Measurements from ENCODE around the gene GCLC.
"Not testable (repeated sequence)": the region's sequence is repeated elsewhere in the genome, so short reads cannot be mapped to it uniquely, and the experiment has no call there.

GCLC gene

GRCh38 chr6:53487080-53487479 lies 57.8 kb downstream of the GCLC start:
- DNase-seq = no peak

DNA sequence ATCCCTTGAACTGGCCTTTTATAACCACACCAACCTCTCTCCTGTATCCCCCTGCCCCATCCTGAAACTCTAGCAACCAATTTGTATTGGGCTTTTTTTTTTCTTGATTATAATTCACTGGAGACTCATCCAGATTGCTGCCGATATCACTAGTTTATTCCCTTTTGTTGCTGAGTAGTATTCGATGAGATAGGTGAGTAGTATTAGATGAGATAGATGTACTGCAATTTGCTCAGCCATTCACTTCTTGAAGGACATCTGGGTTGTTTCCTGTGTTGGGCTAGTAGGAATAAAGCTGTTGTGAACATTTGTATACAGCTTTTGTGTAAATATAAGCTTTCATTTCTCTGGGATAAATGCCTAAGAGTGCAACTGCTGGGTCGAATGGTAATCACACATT lies 58.2 kb downstream of the GCLC start:
- DNase-seq = no peak

DNA sequence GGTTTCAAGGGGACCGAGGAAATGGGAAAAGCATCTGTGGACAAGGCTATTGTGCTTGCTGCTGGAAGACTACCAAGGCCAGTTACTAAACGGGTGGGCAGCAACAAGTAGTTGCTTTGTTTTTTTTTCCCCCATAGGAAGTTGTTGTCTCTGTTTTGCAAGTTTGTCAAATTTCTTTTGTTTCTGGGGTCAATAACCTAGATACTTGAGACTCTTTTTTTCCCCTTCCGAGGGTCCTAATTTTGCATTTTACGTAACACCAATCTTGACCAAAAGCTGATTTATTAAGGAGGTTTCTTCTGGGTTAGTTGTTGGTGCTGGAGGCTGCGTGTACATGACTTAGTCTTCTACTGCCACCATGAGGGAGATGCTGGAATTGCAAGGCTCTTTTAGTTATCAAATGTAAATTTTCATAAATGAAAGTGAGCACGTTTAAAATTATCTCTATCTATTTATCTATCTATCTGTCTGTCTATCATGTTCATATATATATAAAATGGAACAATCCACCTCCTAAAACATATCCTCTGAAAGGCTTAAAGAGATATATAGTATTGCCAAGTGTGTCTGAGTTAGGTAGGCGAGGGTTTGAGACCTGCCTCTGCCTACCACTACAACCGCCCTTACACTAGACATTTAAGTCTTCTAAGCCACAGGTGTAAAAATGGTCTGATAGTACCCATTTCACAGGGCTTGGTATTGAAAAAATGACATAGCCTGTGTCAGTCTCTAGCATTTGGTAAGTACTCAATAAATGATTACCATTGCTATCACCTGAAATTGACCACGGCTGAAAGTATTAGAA lies 60.2 kb downstream of the GCLC start:
- peak; percentile 87 for DNase-seq

DNA sequence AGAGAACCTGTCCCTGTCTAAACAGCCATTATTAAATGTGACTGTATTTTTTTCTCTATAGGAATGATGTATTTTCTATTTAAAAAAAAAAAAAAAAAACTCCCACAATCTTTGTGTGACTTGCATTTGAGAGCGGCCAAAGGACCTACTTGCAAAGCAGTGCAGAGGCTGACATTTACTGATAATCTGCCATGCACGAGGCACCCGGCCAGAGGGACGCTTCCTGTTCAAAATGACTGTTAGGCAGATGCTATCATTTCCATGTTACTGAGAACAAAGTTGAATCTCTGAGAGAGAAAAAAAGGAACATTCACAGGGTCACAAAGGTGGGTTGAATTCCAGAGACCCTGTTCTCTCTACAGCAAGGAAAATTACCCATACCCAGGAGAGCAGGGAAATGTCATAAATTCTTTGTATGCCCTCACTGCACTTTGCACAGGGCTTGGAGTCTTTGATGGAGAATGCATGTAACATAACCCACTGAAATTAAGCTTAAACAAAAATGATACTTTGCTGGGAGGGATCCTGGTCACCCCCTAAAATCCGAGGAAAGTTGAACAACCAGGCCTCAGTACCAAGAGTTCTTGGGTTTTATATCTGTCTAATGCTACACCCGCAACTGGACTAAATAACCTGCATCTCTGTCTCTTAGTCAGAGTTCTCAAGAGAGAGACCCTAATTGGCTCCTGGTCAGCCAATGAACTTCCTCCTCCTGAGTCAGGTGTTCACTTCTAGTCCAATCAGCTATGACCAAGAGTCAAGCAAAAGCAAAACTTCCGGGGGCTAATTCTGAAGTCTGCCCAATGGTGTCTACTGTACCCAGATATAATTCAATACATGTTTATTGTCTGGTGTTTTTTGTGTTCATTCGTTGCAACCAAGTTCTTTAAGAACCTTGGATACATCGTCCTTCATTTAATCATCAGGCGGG lies 61.2 kb downstream of the GCLC start:
- no peak for DNase-seq

GRCh38 chr6:53481323-53481722 lies 63.6 kb downstream of the GCLC start:
- DNase-seq = no peak

DNA sequence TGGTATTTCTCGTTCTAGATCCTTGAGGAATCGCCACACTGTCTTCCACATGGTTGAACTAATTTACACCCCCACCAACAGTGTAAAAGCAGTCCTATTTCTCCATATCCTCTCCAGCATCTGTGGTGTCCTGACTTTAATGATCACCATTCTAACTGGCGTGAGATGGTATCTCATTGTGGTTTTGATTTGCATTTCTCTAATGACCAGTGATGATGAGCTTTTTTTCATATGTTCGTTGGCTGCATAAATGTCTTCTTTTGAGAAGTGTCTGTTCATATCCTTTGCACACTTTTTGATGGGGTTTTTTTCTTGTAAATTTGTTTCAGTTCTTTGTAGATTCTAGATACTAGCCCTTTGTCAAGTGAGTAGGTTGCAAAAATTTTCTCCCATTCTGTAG lies 64.1 kb downstream of the GCLC start:
- DNase-seq = not testable (repeated sequence)

- no peak for DNase-seq
These were observed 65.0 kb downstream of the GCLC start for GRCh38 chr6:53479871-53480270.

DNA sequence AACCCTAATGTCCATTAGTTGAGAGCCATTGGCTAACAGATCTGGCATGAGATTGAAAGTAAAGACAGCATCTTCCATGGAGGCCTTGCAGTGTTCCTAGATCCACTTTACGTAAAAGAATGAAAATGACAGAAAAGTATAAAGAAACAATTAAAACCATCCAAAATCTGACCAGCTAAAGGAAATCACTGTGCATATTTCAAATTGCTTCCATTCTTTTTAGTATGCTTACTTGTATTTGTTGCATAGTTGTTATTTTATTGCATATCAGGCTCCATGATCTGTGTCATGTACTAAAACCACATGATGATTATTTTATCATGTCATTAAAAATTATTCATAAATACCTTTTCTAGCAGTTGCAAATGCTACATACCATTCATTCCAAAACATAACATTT lies 67.9 kb downstream of the GCLC start:
- no peak for DNase-seq

DNA sequence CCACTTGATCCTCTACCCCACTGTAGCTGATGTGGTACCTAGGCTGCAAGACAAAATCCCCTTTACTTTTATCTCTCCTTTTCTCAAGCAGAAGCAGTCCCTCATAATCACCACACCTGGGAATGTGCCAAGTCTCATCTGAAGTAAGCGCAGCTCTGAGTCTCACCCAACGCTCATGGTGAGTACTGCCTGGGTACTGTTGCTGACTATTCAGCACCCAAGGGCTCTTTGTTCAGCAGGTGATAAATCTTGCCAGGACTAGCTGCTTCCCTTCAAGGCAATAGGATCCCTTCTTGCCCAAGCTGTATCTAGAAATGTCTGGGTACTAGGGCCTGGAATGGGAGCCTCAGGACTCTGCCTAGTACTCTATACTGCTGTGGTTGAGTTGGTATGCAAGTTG lies 70.9 kb downstream of the GCLC start:
- DNase-seq = no peak

GRCh38 chr6:53469163-53469562 lies 75.7 kb downstream of the GCLC start:
- no peak for DNase-seq

DNA sequence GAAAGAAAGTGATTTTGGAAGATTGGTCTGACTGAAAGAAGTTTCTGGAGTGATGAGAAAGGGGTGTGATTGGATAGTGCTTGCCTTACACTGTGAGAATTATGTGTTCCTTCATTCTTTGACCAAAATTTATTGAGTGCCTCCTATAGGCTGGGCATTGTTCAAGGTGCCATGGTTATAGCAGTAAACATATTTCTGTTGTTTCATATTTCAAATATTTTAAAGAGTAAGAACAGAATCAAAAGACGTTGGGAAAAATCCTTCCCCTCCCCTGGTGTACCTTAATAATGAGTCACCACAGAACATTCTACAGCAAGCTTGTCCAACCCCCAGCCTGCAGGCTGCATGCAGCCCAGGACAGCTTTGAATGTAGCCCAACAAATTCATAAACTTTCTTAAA lies 78.6 kb downstream of the GCLC start:
- DNase-seq = no peak

DNA sequence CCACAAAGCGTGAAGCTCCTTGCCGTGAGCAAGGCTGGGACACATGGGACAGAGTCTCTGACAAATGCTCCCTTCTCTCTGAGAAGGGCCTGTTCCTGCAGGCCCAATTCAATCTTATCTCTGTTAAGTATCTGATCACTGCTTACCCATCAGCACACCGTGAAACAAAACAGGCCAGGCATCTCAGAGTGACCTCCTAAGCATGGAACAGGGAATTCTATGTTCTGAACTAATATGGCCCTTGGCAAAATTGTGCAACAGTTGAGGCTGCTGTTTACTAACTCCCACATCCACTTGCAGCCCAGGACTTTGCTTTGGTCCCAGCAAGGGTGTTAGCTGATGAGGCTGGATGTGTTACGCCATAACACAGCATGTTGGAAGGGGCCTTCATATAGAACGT lies 79.2 kb downstream of the GCLC start:
- no peak for DNase-seq

DNA sequence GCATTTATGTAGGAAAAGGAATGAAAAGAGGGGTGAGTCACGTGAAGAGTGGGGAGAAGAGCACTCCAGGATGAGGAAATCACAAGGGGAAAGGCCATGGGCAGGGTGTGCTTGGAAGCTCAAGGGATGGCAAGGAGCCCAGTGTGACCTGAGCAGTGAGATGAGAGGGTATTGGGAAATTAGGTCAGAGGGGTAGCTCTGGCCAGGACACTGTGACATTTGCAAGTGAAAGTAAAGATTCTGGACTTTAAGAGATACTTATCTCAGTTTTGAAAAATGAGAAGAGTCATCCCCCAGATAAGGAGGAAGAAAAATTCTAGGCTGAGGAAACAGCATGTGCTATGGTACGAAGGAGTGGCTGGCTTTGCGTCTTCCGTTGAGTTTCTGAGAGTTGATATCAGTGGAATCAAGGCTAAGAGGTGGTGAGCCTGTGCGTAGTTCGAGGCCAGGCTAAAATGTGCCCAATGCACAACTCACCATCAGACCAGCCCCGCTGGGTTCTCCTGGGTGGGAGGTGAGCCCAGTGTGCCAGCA lies 79.9 kb downstream of the GCLC start:
- DNase-seq = no peak

- DNase-seq = no peak
These were observed 80.4 kb downstream of the GCLC start for GRCh38 chr6:53464483-53464882.

- DNase-seq = peak; percentile 94
These were observed 83.2 kb downstream of the GCLC start for GRCh38 chr6:53461696-53462095.

GRCh38 chr6:53461041-53461656 lies 83.8 kb downstream of the GCLC start:
- peak; percentile 94 for DNase-seq

DNA sequence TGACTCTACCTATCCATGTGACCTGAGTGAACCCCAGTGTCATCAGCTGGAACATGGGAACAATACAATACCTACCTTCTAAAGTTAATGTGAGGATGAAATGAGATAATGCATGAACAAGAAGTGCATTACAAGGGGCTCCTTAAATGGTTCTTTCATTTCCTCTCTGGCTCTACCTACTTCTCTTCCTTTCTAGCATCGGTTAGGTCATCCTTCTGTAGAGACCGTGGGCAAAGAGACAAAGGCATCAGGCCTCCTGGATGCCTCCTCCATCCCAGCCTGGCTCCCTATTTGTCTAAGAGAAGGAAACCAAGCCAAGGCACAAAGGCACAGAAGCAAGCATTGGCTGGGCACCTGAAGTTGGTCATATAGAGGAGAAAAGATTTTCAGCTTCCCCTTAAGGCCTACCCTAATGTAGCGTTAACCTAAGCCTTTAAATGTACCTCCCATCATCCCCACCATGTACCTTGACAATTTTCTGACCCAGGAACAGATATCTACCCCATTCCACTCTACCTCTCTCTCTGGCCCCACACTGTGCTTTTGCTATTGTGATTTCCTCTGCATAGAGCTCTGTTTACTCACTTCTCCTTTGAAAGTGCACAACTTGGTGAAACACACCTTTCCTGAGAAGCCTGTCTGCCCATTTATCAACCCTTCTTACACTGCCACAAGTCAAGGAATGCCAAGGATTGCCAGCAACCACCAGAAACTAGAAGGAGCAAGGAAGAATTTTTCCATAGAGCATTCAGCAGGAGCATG lies 86.6 kb downstream of the GCLC start:
- no peak for DNase-seq

- DNase-seq = no peak
These were observed 88.1 kb downstream of the GCLC start for GRCh38 chr6:53456809-53457208.

- no peak for DNase-seq
These were observed 89.2 kb downstream of the GCLC start for GRCh38 chr6:53455678-53456077.

GRCh38 chr6:53451165-53451564 lies 93.7 kb downstream of the GCLC start:
- DNase-seq = no peak

GRCh38 chr6:53447865-53448264 lies 97.0 kb downstream of the GCLC start:
- no peak for DNase-seq

All from NCI-H748 treated with DMSO at 0.1 percent for 48 hours (cell line).